SU-DHL-6 (cell line): Measurements from ENCODE around the gene SUOX.

Experiments
- H2AFZ ChIP-seq: fragments of 200-600 bp; sonication (generic); 2 replicates; pipeline ENCODE4 v1.6.1; 2014; ENCODE audit warnings: low read depth, mild to moderate bottlenecking, moderate library complexity, mixed read lengths, antibody characterized with exemption, low read length; ENCODE audit not compliant: severe bottlenecking
- H3F3A ChIP-seq: fragments of 200-600 bp; shearing (Covaris generic); 2 replicates; pipeline ENCODE4 v1.6.0; 2016; ENCODE audit warnings: antibody characterized with exemption, mild to moderate bottlenecking; ENCODE audit not compliant: insufficient read depth
- H3K27ac ChIP-seq: fragments of 200-600 bp; sonication (generic); 2 replicates; pipeline ENCODE4 v1.5.1; 2016; ENCODE audit warnings: low read depth, mild to moderate bottlenecking, low read length, moderate library complexity, mixed read lengths
- H3K27me3 ChIP-seq: fragments of 200-600 bp; sonication (generic), shearing (Covaris generic); 2 replicates; pipeline ENCODE4 v1.6.0; 2014; ENCODE audit warnings: mild to moderate bottlenecking, low read length
- H3K36me3 ChIP-seq: fragments of 200-600 bp; sonication (generic); 2 replicates; pipeline ENCODE4 v1.6.1; 2014; ENCODE audit warnings: mild to moderate bottlenecking, low read length, mixed read lengths
- H3K4me2 ChIP-seq: fragments of 300-600, 200-600 bp; shearing (Covaris generic), sonication (generic); 2 replicates; pipeline ENCODE4 v1.6.0; 2014; ENCODE audit warnings: low read length, low read depth, mild to moderate bottlenecking; ENCODE audit not compliant: poor library complexity, severe bottlenecking
- H3K4me3 ChIP-seq: fragments of 200-600 bp; sonication (generic); 2 replicates; pipeline ENCODE4 v1.5.1; 2014; ENCODE audit warnings: antibody characterized with exemption, low read length, mild to moderate bottlenecking, mixed read lengths; ENCODE audit not compliant: insufficient read depth, poor library complexity, severe bottlenecking
- H3K79me2 ChIP-seq: fragments of 200-600 bp; sonication (generic); 2 replicates; pipeline ENCODE4 v1.6.1; 2014; ENCODE audit warnings: mild to moderate bottlenecking, low read length, moderate library complexity; ENCODE audit not compliant: insufficient read depth
- H3K9ac ChIP-seq: fragments of 200-600 bp; sonication (generic); 2 replicates; pipeline ENCODE4 v1.7.0; 2014; ENCODE audit warnings: mild to moderate bottlenecking, low read length
- H3K9me2 ChIP-seq: fragments of 200-600 bp; sonication (generic); replicated peaks from 2 replicates; pipeline ENCODE4 v1.6.1; 2014; ENCODE audit warnings: low read length; ENCODE audit not compliant: insufficient read depth
- H3K9me3 ChIP-seq: fragments of 200-600 bp; sonication (generic); 2 replicates; pipeline ENCODE4 v1.6.1; 2014; ENCODE audit warnings: low read length, mixed read lengths; ENCODE audit not compliant: insufficient read depth
- H4K20me1 ChIP-seq: fragments of 200-600 bp; sonication (generic); 2 replicates; pipeline ENCODE4 v1.6.1; 2014; ENCODE audit warnings: low read depth, mild to moderate bottlenecking, antibody characterized with exemption, low read length, moderate library complexity, mixed read lengths
- CTCF ChIP-seq: fragments of 200-600 bp; sonication (generic); IDR thresholded peaks from one replicate; pipeline ENCODE4 v1.5.1; 2017; ENCODE audit warnings: antibody characterized with exemption, mild to moderate bottlenecking, low read length, moderate library complexity; ENCODE audit not compliant: insufficient read depth, poor library complexity, severe bottlenecking
- EZH2phosphoT487 ChIP-seq: fragments of 200-600 bp; sonication (generic), shearing (Covaris generic); conservative IDR thresholded peaks from 2 replicates; pipeline ENCODE4 v1.6.1; 2018; ENCODE audit warnings: mild to moderate bottlenecking, antibody characterized with exemption, low read length, moderate library complexity, mixed read lengths

SUOX gene

GRCh38 chr12:55996715-55997534 lies at the start of gene SUOX:
Gene SUOX (plus strand): TSS chr12:55997276. CDS start chr12:56002222, 4,946 bp downstream.
- H3K27me3 ChIP-seq = no peaks in the 10 kb centered on the region
- H2AFZ ChIP-seq = no peak within 1 kb of the TSS
- H3K9me2 ChIP-seq = no peaks in the 10 kb centered on the region
- no peak for TF ChIP-seq EZH2phosphoT487
- TF ChIP-seq CTCF = no peak
- no peaks in the 10 kb centered on the region for H4K20me1 ChIP-seq
- 0 out of 2 replicates have a peak, but pooled peaks cover 3% of the 10 kb centered on the region for H3K36me3 ChIP-seq
- no peak within 1 kb of the TSS for H3K4me3 ChIP-seq
- no peak within 1 kb of the TSS for H3K4me2 ChIP-seq
- no peaks in the 10 kb centered on the region for H3K79me2 ChIP-seq
- no peaks in the 10 kb centered on the region for H3K9me3 ChIP-seq
- H3F3A ChIP-seq = peaks cover 9% of the 10 kb centered on the region; the same call in 1 of the 2 replicates
- H3K9ac ChIP-seq = no peak within 1 kb of the TSS
- no peak within 1 kb of the TSS for H3K27ac ChIP-seq

GRCh38 chr12:55955344-55955743 lies 41.7 kb upstream of the SUOX start:
- H3K4me3 ChIP-seq = no peak overlapping the region
- H3K9me2 ChIP-seq = no peaks in the 10 kb centered on the region
- H3K9me3 ChIP-seq = no peaks in the 10 kb centered on the region
- no peak for TF ChIP-seq EZH2phosphoT487
- no peak for TF ChIP-seq CTCF
- H4K20me1 ChIP-seq = no peaks in the 10 kb centered on the region
- H3K79me2 ChIP-seq = no peaks in the 10 kb centered on the region
- no peak overlapping the region for H3K4me2 ChIP-seq
- no peak overlapping the region for H2AFZ ChIP-seq
- H3K36me3 ChIP-seq = no peaks in the 10 kb centered on the region
- no peak overlapping the region for H3K9ac ChIP-seq
- H3K27ac ChIP-seq = no peak overlapping the region
- no peaks in the 10 kb centered on the region for H3F3A ChIP-seq
- H3K27me3 ChIP-seq = no peaks in the 10 kb centered on the region

GRCh38 chr12:55955800-55956508 lies 41.1 kb upstream of the SUOX start:
- Histone ChIP-seq H3K9me3 (no peaks in the 10 kb centered on the region), H3K36me3 (no peaks in the 10 kb centered on the region), H3K79me2 (no peaks in the 10 kb centered on the region), H3K9me2 (no peaks in the 10 kb centered on the region), H3K27ac (no peak overlapping the region), H3K9ac (no peak overlapping the region), H3K4me2 (no peak overlapping the region), H3K4me3 (no peak overlapping the region), H3K27me3 (no peaks in the 10 kb centered on the region), H2AFZ (no peak overlapping the region), H3F3A (no peaks in the 10 kb centered on the region), H4K20me1 (no peaks in the 10 kb centered on the region)
- TF ChIP-seq EZH2phosphoT487 (no peak), CTCF (no peak)
